ENCODE results near the gene IL21R.
"Not testable (repeated sequence)": the region's sequence is repeated elsewhere in the genome, so short reads cannot be mapped to it uniquely, and the experiment has no call there.

IL21R gene

DNA sequence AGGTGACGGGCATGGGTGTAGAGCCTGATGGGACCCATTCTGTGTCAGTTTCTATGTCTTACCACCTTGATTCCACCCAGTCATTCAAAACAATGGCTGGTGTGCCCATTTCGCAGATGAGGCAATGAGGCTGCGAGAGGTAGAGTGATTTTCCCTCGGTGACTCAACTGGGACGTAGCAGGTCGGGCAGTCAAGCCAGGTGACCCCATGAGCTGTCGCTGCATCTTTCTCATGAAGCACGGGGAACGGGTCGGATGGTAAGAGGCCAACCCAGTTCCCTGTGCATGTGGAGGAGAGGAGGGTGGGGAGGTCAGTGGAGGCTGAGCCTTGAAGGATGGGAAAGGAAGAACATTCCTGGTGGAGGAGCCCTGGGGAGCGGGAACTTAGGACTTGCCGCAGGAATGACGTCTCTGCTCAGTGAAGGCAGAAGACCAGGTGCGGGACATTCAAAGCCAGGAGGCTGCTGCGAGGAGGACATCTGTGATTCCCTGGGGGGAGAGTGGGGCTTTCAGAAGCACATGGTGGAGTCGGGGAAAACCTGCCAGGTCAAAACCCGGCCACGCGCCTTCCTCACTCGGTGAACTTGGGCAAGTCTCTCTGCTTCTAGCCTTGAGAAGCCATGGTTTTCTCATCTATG is 1.1 kb downstream of the IL21R start:
- DNase-seq = no peak

DNA sequence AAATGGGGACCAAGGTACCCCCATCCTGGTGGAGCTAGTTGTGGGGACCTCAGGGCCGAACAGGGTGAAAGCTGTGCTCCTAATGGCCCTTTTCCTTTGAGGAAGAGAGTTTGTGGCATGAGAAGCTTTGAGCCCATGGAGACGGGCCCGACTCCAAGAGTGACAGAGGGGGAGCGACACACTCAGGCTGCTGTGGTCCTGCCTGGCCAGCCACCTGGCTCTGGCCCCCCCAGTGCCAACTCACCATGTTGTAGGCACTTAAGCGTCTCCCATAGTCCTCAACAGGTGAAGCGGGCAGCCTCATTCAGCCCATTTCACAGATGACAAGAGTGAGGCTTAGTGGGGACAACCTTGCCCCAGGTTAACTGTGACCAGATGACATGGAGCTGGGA is 1.6 kb downstream of the IL21R start:
- no peak for DNase-seq

DNA sequence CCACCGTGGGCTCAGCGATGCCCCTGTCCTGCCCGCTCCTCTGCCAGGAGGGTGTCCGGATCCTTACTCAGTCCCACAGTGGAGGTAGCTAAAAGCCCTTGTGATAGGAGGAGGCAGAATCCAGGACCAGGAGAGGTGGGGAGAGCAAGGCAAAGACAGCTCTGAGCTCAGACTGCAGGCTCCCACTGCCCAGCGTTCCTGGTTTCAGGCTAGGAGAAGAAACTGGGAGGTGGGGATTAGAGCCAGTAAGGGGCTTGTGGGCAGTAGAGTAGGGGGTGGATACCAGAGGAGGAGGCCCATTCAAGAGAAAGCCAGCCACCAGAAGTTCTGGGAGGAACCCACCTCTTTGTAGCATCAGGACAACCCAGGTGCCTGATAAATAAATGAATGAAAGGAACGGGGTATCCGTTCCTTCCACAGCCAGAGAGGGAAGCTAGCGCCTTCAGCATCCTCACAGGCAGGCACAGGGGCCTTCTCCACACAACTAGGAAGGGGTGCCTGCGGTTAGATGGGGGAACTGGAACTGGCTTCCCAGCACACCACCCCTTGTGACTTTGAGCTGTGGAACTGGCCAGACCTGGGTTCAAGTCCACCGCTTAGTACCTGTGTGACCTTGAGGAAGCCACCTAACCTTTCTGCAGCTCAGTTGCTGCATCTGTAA is 2.3 kb downstream of the IL21R start:
- no peak for DNase-seq

DNA sequence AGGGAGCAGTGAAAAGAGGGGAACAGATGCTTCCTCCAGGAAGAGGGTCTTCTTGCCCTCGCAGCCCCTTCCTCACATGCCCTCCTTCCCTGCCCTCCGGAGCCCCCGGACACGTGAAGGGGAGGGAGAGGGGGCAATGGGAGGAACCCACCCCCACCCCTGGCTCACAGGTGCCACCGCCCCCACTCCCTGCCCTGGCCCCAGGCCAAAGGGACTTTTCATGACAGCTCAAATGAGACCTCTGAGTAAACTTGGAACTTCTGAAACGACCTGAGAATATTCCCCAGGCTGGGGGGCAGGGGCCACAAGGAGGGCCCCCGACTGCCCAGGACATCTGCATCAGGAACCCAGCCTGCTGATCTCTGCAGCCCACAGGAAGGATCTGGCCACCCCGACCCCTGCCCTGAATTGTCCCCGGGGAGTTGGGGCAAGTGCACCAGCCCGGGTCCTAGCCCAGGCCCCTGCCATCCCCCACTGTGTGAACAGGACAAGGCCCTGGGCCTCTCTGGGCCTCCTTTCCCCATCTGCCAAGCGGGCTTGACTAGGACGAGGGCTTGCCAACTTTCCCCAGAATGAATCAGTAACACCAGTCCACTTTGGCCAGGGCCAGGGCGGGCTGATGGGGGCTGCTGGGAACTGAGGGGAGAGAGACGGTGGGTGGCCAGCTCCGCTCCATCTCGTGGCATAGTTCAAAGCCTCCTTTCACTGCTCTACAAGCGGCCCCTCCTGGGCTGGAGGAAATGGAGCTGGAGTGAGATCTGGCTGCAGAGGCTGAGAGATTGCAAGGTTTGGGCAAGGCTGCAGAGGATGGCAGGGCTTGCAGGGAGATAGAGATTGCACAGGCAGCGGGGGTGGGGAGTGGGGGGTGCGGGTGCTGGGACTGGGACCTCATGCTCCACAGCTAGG is 3.8 kb downstream of the IL21R start:
- no peak for DNase-seq

DNA sequence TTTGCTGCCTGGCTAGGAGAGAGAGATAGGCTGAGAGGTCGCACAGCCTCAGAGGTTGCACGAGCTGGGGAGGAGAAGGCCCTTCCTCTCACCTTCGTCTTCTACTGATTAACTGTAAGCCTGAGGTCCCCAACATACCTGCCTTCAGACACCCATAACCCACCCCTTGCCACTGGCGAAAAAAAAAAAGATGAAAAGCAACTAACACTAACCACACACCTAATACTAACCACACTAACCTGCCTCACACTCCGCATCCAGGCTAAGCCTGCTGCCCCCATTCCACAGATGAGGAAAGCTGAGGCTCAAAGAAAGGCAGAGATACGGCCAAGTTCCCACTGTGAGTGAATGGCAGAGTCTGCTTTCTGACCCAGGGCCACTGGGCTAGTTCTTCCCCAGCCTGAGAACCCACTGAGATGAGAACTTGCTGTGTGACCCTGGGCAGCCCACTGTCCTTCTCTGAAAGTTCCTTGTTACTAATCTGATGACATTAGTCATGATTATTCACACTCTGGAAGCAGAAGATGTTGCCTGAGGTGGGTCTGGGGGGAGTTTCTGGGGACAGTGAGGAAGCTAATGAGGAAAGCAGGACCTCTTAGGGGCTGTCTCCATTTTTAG is 4.6 kb downstream of the IL21R start:
- DNase-seq = no peak

DNA sequence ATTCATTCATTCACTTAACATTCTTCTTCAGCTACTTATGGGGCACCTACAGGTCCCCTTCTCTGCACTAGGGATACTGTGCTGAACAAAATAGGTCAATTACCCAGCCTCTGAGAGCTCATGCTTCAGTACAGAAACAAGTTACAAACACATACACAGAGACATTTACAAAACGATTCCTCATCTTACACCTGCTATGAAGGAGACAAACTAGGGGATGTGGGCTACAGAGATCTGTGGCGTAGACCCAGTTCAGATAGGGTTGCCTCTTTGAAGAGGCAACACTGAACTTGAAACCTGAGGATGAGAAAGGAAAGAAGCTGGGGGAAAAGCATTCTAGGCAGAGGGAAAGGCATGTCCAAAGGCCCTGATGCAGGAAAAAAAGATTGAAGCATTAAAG is 5.2 kb downstream of the IL21R start:
- no peak for DNase-seq

DNA sequence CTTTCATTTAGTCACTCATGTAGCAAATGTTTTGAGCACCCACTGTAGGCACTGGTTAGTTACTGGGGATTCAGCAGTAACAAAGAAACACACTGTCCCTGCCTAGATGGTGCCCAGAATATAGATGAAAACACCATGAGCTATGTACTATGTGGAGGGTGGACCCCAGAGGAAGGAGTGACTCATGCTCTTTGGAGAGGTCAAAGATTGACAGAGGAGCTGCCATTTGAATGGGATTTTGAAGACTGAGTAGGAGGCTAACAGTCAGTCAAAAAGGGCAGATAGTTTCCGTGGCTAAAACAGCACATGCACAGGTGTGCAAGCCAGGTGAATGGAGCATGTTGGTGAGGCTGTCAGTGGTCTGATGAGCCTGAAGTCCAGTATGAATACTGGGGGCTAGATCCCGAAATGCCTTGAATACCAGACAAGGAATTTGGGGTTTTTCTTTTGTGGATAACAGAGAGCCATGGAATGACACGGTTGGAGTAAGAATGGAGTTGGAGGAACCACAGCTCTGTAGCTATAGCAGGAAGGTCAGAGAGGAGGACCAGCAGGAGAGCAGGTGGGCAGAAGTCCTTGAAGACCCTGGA is 6.1 kb downstream of the IL21R start:
- no peak for DNase-seq

DNA sequence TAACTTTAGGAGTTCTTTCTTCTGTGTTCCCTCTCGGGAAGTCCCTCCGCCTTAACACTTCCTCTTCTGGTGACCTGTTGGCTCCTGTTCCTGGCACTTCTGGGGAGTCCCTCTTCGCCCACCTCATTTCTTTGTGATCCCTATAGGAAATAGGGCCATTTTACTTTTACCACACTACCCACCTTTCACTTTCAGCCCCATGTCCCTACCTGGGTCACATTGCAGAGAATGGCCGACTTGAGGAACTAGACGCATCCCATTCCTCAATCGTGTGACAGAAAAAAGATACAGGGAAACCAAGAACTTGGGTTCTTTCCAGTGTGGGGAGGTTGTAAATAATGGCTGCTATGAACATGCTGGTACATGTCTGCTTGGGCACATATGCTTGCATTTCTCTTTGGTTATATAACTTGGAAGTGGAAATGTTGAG is 6.6 kb downstream of the IL21R start:
- DNase-seq = no peak

DNA sequence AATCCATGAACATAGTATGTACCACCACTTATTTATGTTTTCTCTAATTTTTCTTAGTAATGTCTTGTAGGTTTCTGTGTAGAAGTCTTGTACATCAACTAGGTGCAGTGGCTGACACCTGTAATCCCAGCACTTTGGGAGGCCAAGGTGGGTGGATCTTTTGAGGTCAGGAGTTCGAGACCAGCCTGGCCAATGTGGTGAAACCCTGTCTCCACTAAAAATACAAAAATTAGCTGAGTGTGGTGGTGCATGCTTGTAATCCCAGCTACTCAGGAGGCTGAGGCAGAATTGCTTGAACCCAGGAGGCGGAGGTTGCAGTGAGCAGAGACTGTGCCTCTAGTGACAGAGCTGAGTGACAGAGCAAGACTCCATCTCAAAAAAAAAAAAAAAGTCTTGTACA is 8.0 kb downstream of the IL21R start:
- not testable (repeated sequence) for DNase-seq

DNA sequence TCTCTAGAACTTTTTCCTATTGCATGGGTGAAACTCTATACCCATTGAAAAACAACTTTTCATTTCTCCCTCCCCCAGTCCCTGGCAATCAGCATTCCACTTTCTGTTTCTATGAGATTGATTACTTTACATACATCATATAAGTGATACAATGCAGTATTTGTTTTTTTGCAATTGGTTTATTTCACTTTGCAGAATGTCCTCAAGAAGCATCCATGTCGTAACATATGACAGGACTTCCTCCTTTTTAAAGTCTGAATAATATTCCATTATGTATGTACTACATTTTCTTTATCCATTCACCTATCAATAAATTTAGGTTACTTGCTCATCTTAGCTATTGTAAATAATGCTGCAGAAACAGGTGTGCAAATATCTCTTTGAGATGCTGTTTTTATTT is 8.8 kb downstream of the IL21R start:
- DNase-seq = no peak

DNA sequence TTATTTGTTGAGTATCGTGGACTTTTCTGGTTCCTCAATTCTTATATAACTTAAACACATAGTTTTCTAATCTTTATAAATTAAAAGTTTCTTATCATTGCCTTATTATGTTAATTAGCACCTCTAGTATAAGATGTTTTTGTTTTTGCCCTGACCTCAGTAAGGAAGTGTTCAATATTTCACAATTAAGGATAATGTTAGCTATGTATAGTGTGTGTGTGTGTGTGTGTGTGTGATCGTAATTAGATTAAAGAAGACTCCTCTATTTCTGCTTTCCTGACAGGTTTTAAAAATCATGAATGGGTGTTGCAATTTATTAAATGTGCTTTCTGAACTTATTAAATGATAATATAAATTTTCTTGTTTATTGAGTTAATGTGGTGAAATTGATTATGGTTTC is 12.0 kb downstream of the IL21R start:
- no peak for DNase-seq

DNA sequence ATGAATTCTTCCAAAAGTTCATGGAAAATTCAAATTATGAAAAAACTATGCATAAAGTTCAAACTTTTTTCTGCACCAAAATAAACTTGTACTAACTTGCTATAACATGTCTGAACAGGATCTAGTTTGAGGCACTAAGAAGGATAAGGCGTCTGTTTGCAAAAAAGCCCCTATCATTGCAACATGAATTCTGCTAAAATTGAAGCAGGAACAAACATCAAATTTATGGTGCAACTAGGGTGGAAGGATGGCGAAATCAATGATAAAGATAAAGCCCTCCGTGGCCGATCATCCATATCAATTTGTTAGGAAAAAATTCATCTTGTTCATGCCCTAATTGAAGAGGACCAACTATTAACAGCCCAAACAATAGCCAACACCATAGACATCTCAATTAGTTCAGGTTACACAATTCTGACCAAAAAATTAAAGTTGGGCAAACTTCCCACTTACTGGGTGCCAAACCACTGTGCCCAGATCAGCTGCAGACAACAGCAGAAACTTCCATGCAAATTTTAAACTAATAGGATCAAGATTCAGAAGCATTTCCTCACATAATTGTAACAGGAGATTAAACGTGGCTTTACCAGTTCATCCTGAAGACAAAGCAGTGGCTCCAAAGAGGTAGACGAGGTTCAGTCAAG is 12.9 kb downstream of the IL21R start:
- DNase-seq = no peak

DNA sequence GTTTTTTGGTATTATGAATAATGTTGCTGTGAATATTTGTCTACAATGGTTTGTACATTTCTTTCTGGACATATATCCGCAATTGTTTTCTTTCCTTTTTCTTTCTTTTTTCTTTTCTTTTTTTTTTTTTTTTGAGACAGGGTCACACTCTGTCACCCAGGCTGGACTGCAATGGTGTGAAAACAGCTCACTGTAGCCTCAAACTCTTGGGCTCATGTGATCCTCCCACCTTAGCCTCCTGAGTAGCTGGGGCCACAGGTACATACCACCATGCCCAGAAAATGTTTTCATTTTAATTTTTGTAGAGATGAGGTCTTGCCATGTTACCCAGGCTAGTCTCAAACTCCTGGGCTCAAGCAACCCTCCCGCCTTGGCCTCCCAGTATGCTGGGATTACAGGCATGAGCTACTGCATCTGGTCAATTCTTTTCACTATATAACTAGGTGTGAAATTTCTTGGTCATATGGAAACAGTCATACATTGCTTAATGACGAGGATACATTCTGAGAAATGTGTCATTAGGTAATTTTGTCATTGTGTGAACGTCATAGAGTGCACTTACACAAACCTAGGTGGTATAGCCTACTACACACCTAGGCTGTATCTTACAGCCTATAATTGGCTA is 15.2 kb downstream of the IL21R start:
- DNase-seq = no peak

DNA sequence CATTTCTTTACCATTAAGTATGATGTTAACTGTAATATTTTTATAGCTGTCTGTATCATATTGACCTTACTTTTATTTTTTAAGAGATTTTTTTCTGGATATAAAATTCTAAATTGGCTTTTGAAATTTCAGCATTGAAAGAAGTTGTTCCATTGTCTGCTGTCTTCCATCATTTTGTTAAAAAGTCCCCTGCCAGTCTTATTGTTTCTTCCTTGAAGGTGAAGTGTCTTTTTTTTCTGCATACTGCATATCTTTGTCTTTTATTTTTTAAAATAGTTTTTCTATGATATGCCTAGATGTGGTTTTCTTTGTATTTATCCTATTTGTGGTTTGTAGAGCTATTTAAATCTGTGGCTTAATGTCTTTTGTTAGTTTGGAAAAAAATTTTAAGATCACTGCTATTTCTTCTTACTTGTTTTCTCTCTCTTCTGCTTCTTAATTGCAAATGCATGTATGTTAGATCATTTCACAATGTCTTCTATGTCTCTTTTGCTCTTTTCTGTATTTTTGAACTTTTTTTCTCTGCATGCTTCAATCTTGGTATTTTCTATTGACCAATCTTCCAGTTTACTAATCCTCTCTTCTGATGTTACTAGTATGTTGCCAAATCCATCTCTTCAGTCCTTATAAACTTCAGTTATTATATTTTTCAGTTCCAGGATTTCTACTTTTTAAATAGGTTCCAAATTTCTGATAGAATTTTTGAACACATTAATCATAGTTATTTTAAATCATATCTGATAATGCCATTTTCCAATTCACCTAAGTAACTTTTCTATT is 20.2 kb downstream of the IL21R start:
- no peak for DNase-seq

DNA sequence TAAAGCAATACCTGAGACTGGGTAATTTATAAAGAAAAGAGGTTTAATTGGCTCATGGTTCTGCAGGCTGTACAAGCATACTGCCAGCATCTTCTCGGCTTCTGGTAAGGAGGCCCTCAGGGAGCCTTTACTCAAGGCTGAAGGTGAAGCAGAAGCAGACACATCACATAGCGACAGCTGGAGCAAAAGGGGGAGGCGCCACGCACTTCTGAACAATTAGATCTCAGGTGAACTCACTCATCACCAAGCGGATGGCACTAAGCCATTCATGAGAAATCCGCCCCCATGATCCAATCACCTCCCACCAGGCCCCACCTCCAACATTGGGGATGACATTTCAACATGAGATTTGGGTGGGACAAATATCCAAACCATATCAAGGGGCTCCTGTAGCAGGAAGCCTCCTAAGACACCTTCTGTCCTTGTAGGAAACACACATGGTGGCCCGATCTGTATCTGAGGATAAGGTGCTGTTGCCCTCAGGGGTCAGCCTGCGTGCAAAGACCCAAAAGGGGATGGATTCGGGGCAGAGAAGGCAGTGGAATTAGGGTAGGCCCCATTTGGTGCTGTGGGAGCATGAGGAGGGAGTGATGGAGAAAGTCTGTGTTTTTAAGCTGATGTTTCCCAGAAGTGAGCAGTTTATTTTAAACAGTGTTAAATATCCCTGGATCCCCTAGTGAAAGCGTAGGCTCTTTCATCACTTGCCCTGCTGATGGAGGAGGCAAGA is 23.0 kb downstream of the IL21R start:
- DNase-seq = no peak

DNA sequence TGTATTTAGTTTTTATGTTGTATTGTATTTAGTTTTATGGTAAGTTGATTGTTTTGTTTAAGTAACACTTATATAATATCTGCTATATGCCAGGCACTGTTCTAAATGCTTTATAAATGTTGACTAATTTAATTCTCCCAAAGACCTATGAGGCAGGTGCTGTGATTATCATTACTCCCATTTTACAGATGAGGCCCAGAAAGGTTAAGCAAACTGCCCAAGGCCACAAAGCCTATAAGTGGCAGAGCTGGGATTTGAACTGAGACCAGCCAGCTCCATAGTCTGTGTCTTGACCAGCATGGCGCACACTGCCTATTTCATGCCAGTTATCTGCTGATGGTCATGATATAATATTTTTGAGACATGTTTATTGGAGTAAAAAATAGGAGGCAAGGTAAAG is 24.0 kb downstream of the IL21R start:
- no peak for DNase-seq

DNA sequence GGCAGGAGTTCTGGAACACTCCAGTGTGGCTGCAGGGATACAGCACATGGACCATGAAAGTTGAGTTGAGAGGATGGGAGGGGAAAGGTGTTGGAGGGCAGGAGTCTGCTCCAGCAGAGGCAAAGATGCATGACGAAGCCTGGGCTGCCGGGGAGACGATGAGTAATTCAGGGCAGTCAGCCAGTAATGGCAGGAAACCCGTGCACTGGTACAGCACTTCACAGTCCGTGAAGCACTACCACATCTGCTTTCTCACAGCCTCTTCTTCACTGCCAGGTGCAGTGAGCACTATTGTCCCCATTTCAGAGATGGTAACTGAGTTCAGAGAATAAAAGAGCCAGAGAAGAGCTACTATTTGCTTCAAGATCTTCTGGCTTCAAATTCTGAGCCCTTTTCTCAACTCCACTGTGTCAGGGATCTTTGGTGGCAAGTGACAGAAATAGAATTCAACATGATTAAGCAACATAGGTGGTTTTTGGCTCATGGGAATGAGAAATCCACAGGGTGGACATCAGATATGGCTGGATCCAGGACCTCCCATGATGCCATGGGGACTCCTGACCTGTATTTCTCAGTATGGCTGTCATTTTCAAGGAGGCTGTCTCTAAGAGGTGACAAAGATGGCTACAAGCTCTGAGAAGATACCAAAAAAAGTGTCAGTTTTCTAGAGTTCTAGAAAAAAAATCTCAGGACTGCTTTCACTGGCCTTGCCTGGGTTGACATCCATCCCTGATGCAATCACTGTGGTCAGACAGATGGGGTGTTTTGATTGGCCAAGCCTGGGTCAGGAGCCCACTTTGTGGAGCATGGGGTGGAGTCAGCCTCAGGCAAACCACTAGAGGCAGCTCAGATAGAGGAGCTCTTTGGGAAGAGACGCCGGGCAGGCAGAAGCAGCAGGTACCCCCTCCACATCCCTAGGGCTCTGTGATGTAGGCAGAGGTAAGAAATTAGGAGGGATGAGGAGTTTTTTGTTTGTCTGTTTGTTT is 24.7 kb downstream of the IL21R start:
- DNase-seq = no peak

DNA sequence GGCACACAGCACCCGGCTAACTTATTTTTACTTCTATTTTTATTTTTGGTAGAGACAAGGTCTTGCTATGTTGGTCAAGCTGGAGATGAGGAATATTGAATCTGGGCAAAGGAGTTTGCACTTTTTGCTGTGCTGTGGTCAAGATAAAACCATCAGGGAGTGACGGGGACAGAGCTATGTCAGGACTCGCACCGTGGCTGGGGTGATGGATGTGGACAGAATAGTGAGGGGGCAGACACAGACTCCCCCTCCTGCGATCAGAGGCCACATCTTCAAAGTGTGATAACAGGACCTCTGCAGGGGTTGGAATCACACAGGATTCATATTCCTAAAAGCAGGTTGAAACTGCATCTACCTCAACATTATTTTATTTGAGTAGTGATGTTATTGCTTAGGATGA is 25.6 kb downstream of the IL21R start:
- no peak for DNase-seq

Data from NCI-H2081 (cell line).